ENCODE measurements around the gene MBTPS1. TPM values are rescaled to one million over a fixed set of nuclear protein-coding genes. Genes with fewer than 3 reads are reported as not detected.

MBTPS1 gene
- total and polyA plus RNA-seq, 10 of the 15 experiments (the other 5 are each of a cell fraction or from before 2014, with no cell fraction given): 1.3 to 43.9 (median 35.2) TPM

GRCh38 chr16:84138824-84139627 is 22.3 kb upstream of the MBTPS1 start (continued):
- no peak for TF ChIP-seq BRCA1 (IDR thresholded peaks at IDR 0.05; ENCODE audit: low read depth, low read length)
- no peak for TF ChIP-seq HSF1 (IDR thresholded peaks at IDR 0.05; ENCODE audit: low read depth, low read length)
- no peak for TF ChIP-seq HDAC6 (IDR thresholded peaks at IDR 0.05; ENCODE audit: unreplicated experiment)
- peak; percentile 43 for TF ChIP-seq SIX5 (IDR thresholded peaks at IDR 0.05; ENCODE audit: low read depth, low read length, severe bottlenecking)
- peak; percentile 69 for TF ChIP-seq RUNX3 (IDR thresholded peaks at IDR 0.05; ENCODE audit: low read length)
- TF ChIP-seq RELB (IDR thresholded peaks at IDR 0.05; ENCODE audit: low read depth): peak; percentile 67
- TF ChIP-seq CBX5 (IDR thresholded peaks at IDR 0.05; ENCODE audit: low read depth): no peak
- no peak for TF ChIP-seq SUZ12 (IDR thresholded peaks at IDR 0.05; ENCODE audit: unreplicated experiment)
- no peak for TF ChIP-seq EED (IDR thresholded peaks at IDR 0.05; ENCODE audit: low read depth)
- TF ChIP-seq NKRF (conservative IDR thresholded peaks at IDR 0.05): no peak
- no peak for TF ChIP-seq SMAD5 (IDR thresholded peaks at IDR 0.05; ENCODE audit: low read depth)
- no peak for TF ChIP-seq POLR2A (IDR thresholded peaks at IDR 0.05; ENCODE audit: low read depth, low read length)
- TF ChIP-seq ZBTB40 (IDR thresholded peaks at IDR 0.05; ENCODE audit: borderline replicate concordance): no peak
- no peak for TF ChIP-seq ZNF274 (IDR thresholded peaks at IDR 0.05; ENCODE audit: insufficient read depth, insufficient read length)
- TF ChIP-seq ESRRA (IDR thresholded peaks at IDR 0.05; ENCODE audit: low read length): no peak
- no peak for TF ChIP-seq ZNF207 (IDR thresholded peaks at IDR 0.05; ENCODE audit: borderline replicate concordance)
- TF ChIP-seq DPF2 (IDR thresholded peaks at IDR 0.05): no peak
- no peak for TF ChIP-seq MEF2A (IDR thresholded peaks at IDR 0.05; ENCODE audit: insufficient read depth, low read depth, low read length)
- TF ChIP-seq ZNF217 (IDR thresholded peaks at IDR 0.05): no peak
- no peak for TF ChIP-seq TCF3 (IDR thresholded peaks at IDR 0.05; ENCODE audit: borderline replicate concordance, insufficient read depth, low read depth, low read length)
- no peak for TF ChIP-seq MTA3 (IDR thresholded peaks at IDR 0.05; ENCODE audit: borderline replicate concordance, low read length)
- no peak for TF ChIP-seq KDM1A (IDR thresholded peaks at IDR 0.05; ENCODE audit: borderline replicate concordance)
- TF ChIP-seq NR2C2 (IDR thresholded peaks at IDR 0.05; ENCODE audit: borderline replicate concordance, control insufficient read depth, insufficient read length, low read depth): no peak

All from GM12878 (cell line).